ENCODE measurements around the gene SRMS.

The SRMS gene

DNA sequence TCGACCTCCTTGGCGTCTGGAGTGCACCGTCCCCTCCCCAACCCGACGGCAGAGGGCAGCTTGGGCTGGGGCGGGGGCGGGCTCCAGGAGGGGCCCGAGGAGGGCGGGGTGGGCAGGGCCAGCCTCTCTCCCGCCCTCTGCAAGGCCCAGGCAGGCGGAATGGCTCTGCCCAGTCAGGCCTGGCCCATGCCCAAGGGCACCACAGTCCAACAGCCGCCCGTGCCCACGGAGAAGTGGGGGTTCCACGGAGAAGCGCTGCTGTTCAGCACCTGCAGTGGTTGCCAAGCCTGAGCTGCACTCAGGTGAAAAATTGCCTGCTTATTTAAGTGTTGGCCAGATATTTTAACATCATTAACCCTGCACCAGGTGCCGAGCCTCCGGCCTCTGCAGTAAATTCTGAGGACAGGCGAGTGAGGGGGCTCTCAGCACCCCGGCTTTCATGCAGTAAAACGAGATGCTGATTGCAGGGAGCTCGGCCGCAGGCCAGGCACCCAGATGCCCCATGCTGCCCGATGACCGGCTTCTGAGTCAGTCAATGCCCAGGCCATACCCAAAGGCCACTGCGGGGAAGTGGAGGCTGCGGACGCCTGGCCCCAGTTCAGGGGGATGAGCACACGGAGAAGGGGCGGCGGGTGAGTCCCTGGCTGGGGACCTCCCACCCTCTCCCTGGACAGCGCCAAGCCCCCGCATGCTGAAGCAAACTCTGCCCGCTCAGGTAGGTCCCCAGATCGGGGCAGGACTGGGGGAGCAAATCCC lies at the start of gene SRMS:
TSS of gene SRMS (minus strand) at position 25 of the 756 bp plus-strand sequence. CDS start 286 bp downstream, outside the sequence.
- in situ Hi-C loops (cut with MboI; ENCODE audit: low sequenced_read_pairs): no loop called here

DNA sequence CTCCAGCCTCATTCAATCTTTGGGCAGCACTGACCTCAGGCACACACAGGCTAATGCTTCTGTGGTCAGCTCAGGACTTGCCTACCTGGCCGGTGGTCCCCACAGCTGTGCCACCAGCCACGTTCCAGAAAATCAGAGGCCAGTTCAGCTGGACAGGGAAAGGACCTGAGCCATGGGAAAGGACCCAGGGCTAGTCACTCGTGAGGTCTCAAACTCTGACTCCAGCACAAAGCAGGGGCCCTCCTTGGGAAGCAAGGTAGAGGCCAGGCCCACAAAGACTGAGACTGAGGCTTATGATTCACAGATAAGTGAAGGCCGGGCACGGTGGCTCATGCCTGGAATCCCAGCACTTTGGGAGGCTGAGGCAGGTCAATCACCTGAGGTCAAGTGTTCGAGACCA lies 48.9 kb upstream of the SRMS start:
- in situ Hi-C loops (cut with MboI; ENCODE audit: low sequenced_read_pairs): no loop called here

DNA sequence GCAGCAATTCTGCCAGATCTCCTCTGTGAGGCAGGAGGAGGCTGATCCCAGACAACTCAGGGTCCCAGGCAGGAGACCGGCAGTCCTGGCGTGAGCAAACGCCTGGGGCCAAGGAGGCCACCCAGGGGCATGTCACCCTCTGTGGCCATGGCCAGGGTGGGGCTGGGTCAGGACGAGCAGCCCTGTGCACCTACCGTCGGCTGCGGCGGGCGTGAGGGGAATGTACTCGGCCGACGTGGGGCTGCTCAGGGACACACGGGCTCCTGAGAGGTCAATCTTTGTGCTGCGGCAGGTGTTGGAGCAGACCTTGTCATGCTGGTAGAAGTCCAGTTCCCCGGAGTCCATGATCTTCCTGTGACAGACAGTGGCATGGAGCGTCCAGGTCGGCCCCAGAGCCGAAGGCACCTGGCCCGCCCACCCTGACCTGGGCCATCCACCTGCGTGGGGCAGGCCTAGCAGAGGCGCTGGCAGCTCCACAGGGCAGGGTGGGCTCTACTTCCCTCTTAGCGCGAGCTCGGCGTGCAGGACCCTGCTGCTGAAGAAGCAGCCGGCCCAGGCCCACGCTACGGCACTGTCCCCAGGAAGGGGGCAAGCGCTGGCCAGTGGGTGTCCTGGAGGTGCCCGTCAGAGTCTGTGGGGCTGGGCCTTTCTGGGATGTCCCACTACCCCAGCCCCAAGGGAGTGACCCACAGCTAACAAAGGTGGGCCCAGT lies 48.0 kb upstream of the SRMS start:
- in situ Hi-C loops (cut with MboI; ENCODE audit: low sequenced_read_pairs): no loop called here

DNA sequence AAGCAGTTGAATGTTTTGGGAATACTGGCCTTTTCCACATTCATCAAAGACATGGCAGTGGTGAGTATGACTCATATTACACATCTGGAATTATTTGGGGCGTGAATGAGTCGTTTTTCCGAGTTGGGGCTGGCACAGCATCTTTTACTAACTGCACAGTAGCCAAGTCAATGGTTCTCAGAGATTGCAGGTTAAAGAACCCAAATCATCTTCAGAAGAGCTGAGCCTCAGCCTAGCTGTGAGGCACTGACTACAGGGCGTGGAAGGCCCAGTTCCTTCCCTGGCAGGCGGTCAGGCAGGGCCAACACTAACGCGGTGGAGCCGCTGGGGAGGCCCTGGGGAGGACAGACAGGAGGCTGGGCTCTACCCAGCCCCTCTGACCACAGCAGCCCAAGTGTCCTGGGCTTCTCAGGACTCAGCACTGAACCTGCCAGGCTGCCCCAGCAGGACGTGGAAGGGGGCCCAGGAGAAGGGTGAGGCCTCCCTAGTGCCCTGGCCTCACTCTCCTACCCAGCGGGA lies 46.6 kb upstream of the SRMS start:
- in situ Hi-C loops (cut with MboI; ENCODE audit: low sequenced_read_pairs): no loop called here

DNA sequence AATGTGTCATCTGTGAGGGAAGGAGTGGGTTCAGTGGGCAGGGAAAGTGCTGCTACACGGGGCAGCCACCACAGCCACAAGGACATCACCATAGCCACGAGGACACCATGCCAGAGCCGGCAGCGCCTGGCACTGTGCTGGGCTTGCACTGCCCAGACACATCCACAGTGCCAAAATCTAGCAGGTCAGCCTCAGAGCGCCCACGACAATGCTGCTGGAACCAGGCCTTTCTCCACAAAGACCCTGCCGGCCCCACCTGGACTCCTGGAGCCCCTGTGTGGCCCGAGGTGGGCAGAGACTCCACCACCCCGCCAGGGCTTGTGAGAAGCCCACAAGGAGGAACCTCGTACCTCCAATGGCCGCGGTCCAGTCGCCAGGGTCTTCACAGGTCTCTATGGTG lies 45.1 kb upstream of the SRMS start:
- in situ Hi-C loops (cut with MboI; ENCODE audit: low sequenced_read_pairs): no loop called here

DNA sequence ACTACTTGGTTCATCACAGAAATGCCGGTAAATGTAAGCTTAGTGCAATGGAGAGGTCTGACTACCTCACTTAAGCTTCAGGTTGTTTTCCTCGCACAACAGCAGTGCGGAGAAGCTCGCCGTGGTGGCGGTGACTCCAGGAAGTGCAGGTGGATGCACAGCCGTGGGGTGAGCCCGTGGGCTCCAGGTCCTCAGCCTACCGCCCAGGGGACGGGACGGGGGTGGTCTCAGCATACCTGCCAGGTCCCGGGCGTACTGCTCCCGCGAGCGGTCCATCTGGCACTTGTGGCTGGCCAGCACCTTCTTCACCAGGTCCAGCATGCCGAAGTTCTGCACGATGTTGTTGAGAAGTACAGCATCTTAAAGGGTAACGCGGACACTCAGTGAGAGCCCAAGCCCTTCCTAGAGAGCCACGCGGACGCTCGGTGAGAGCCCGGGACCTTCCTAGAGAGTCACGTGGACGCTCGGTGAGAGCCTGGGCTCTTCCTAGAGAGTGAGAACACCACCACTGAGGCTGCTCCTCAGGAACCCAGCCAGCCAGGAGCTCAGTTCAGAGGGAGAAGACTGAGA lies 44.3 kb upstream of the SRMS start:
- in situ Hi-C loops (cut with MboI; ENCODE audit: low sequenced_read_pairs): no loop called here

- in situ Hi-C loops (cut with MboI; ENCODE audit: low sequenced_read_pairs): no loop called here
Measured at GRCh38 chr20:63591147-63591533, 43.6 kb upstream of the SRMS start.

DNA sequence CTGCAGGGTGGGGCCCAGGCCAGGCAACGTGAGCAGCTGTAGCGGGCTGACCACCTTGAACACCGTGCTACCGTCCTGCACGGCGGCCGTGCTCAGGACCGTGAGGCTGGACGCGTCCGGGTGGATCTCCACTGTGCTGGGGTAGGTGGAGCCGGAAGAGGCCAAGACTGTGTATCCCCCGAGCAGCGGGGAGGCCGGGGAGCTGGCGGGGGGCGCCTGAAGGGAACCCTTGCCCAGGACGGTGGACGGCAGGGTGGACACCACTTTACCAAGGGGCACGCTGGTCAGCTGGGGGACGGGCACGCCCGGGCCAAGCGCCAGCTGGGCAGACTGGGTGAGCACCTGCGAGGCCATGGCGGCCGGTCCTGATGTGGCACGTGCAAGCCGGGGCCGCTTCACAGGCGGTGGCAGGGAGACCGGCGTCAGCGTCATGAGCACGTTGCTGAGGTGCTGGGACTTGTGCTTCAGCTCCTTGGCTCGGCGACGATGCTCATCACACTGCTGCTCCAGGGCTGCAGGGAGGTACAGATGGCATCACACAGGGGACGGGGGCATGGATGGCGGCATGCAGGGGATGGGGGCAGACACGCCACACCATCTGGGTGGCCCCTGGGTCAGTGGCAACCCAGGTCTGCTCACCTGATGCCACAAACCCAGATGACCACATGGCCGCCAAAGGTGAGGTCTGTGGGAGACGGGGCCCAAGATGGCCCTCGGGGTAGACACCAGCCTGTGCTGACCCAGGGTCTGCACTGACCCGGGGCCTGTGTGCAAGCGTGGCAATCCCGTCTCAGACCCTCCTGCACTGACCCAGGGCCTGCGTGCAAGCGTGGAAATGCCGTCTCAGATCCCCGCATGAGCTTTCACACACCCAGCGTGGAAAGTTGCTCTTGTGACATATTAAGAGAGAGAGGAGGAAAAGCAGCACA lies 42.9 kb upstream of the SRMS start:
- in situ Hi-C loops (cut with MboI; ENCODE audit: low sequenced_read_pairs): no loop called here

GRCh38 chr20:63589261-63590217 lies 42.0 kb upstream of the SRMS start:
- in situ Hi-C loops (cut with MboI; ENCODE audit: low sequenced_read_pairs): no loop called here

GRCh38 chr20:63588641-63589041 lies 41.1 kb upstream of the SRMS start:
- in situ Hi-C loops (cut with MboI; ENCODE audit: low sequenced_read_pairs): no loop called here

- in situ Hi-C loops (cut with MboI; ENCODE audit: low sequenced_read_pairs): no loop called here
Measured at GRCh38 chr20:63587776-63588591, 40.4 kb upstream of the SRMS start.

- in situ Hi-C loops (cut with MboI; ENCODE audit: low sequenced_read_pairs): no loop called here
Measured at GRCh38 chr20:63587256-63587655, 39.7 kb upstream of the SRMS start.

GRCh38 chr20:63586797-63587196 lies 39.2 kb upstream of the SRMS start:
- in situ Hi-C loops (cut with MboI; ENCODE audit: low sequenced_read_pairs): no loop called here

GRCh38 chr20:63585616-63586565 lies 38.3 kb upstream of the SRMS start:
- in situ Hi-C loops (cut with MboI; ENCODE audit: low sequenced_read_pairs): no loop called here

DNA sequence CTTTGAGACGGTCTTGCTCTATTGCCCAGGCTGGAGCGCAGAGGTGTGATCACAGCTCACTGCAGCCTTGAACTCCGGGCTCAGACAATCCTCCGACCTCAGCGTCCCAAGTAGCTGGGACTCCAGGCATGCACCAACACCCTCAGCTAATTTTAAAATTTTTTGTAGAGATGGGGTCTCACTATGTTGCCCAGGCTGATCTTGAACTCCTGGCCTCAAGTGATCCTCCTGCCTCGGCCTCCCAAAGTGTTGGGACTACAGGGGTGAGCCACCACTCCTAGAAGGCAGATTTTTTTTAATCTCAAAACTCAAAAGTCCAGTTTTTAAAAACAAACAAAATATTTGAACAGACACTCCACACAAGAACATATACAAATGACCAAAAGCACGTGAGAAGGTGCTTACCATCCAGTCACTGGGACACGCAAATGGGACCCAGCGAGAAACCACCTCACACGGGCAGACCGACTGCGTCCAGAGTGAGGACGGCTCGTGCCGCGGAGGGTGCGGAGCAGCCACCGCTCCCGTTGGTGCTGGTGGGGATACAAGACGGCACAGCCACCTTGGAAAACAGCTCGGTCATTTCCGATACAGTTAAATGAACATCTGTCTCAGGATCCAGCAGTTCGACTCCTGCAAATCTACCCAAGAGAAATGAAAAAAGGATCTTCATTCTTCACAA lies 35.0 kb upstream of the SRMS start:
- in situ Hi-C loops (cut with MboI; ENCODE audit: low sequenced_read_pairs): no loop called here

GRCh38 chr20:63580796-63581461 lies 33.4 kb upstream of the SRMS start:
- in situ Hi-C loops (cut with MboI; ENCODE audit: low sequenced_read_pairs): no loop called here

Data from HL-60/S4 treated with retinoic acid at 250 ng/mL for 4 days and 3 days (cell line).